OCI-LY1 (cell line): Measurements from ENCODE around the gene QRSL1.

ENCODE experiments used
- EZH2 ChIP-seq: fragments of 200-600 bp; sonication (generic), shearing (Covaris generic); IDR thresholded peaks from 2 replicates; pipeline ENCODE4 v1.8.0; 2017; ENCODE audit warnings: borderline replicate concordance, mixed run types, mild to moderate bottlenecking, antibody characterized with exemption, low read length, moderate library complexity, mixed read lengths
- TF ChIP-seq, protein P1 (sequence below): fragments of 200-600 bp; sonication (generic), shearing (Covaris generic); IDR thresholded peaks from 2 replicates; pipeline ENCODE4 v1.5.1; 2017; ENCODE audit warnings: mild to moderate bottlenecking, antibody characterized with exemption, low read length, moderate library complexity, mixed read lengths

DNA sequence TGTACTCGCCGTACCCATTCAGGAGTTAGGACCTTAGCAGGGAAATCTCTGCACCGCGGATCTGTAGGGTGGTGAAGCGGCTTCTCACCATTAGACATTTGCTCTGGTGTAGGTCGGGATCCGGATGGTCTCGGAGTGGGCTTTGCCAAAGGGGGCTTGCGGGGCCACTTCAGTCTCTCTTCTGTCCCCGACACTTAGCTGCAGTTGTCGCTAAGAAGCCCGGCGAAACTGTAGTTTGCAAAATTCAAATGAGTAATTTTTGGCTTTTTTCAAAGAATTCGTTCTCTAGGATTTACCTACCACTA lies 433 bp downstream of the QRSL1 start:
- TF ChIP-seq, protein P1, sequence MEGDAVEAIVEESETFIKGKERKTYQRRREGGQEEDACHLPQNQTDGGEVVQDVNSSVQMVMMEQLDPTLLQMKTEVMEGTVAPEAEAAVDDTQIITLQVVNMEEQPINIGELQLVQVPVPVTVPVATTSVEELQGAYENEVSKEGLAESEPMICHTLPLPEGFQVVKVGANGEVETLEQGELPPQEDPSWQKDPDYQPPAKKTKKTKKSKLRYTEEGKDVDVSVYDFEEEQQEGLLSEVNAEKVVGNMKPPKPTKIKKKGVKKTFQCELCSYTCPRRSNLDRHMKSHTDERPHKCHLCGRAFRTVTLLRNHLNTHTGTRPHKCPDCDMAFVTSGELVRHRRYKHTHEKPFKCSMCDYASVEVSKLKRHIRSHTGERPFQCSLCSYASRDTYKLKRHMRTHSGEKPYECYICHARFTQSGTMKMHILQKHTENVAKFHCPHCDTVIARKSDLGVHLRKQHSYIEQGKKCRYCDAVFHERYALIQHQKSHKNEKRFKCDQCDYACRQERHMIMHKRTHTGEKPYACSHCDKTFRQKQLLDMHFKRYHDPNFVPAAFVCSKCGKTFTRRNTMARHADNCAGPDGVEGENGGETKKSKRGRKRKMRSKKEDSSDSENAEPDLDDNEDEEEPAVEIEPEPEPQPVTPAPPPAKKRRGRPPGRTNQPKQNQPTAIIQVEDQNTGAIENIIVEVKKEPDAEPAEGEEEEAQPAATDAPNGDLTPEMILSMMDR = no peak
- no peak for TF ChIP-seq EZH2
